ENCODE results near the gene POU2F3.
"Not testable (repeated sequence)": the region's sequence is repeated elsewhere in the genome, so short reads cannot be mapped to it uniquely, and the experiment has no call there.

Gene POU2F3

GRCh38 chr11:120253377-120253776, 13.4 kb downstream of the POU2F3 start:
- not testable (repeated sequence) for DNase-seq (ENCODE audit: low read depth)

- no peak for DNase-seq (ENCODE audit: low read depth)
Observed at GRCh38 chr11:120254788-120255518, 15.0 kb downstream of the POU2F3 start.

GRCh38 chr11:120255519-120255866, 15.6 kb downstream of the POU2F3 start:
- no peak for DNase-seq (ENCODE audit: low read depth)

GRCh38 chr11:120256178-120256577, 16.2 kb downstream of the POU2F3 start:
- DNase-seq (ENCODE audit: low read depth), result no peak

- DNase-seq (ENCODE audit: low read depth), result no peak
Observed at GRCh38 chr11:120256779-120257178, 16.8 kb downstream of the POU2F3 start.

- DNase-seq (ENCODE audit: low read depth), result no peak
Observed at GRCh38 chr11:120257346-120257745, 17.4 kb downstream of the POU2F3 start.

- DNase-seq (ENCODE audit: low read depth), result no peak
Observed at GRCh38 chr11:120258661-120259060, 18.7 kb downstream of the POU2F3 start.

- DNase-seq (ENCODE audit: low read depth), result no peak
Observed at GRCh38 chr11:120259241-120259640, 19.3 kb downstream of the POU2F3 start.

- no peak for DNase-seq (ENCODE audit: low read depth)
Observed at GRCh38 chr11:120259988-120260565, 20.1 kb downstream of the POU2F3 start.

GRCh38 chr11:120260616-120261015, 20.7 kb downstream of the POU2F3 start:
- no peak for DNase-seq (ENCODE audit: low read depth)

GRCh38 chr11:120261321-120261720, 21.4 kb downstream of the POU2F3 start:
- no peak for DNase-seq (ENCODE audit: low read depth)

- DNase-seq (ENCODE audit: low read depth), result no peak
Observed at GRCh38 chr11:120261931-120262330, 22.0 kb downstream of the POU2F3 start.

GRCh38 chr11:120267319-120267718, 27.4 kb downstream of the POU2F3 start:
- DNase-seq (ENCODE audit: low read depth), result no peak

- DNase-seq (ENCODE audit: low read depth), result no peak
Observed at GRCh38 chr11:120268686-120269085, 28.7 kb downstream of the POU2F3 start.

- DNase-seq (ENCODE audit: low read depth), result no peak
Observed at GRCh38 chr11:120270386-120270785, 30.4 kb downstream of the POU2F3 start.

GRCh38 chr11:120271672-120272071, 31.7 kb downstream of the POU2F3 start:
- DNase-seq (ENCODE audit: low read depth), result no peak

- no peak for DNase-seq (ENCODE audit: low read depth)
Observed at GRCh38 chr11:120272303-120272702, 32.4 kb downstream of the POU2F3 start.

- DNase-seq (ENCODE audit: low read depth), result no peak
Observed at GRCh38 chr11:120273432-120273831, 33.5 kb downstream of the POU2F3 start.

- DNase-seq (ENCODE audit: low read depth), result not testable (repeated sequence)
Observed at GRCh38 chr11:120273956-120274355, 34.0 kb downstream of the POU2F3 start.

- DNase-seq (ENCODE audit: low read depth), result no peak
Observed at GRCh38 chr11:120279502-120279901, 39.6 kb downstream of the POU2F3 start.

GRCh38 chr11:120280600-120281051, 40.7 kb downstream of the POU2F3 start:
- no peak for DNase-seq (ENCODE audit: low read depth)

GRCh38 chr11:120281143-120281795, 41.3 kb downstream of the POU2F3 start:
- DNase-seq (ENCODE audit: low read depth), result no peak

- no peak for DNase-seq (ENCODE audit: low read depth)
Observed at GRCh38 chr11:120283124-120283523, 43.2 kb downstream of the POU2F3 start.
